ENCODE results near the gene AKAP13.
A peak's percentile ranks its signal among the peaks of the same experiment; 100 is the strongest.

Gene AKAP13

GRCh38 chr15:85475711-85476110 lies 95.3 kb downstream of the AKAP13 start:
- Histone ChIP-seq H3K36me3 (replicated peaks; ENCODE audit: low read depth, low read length) (no peaks in the 10 kb centered on the region), H3K4me3 (ENCODE audit: low read length) (peak overlapping the region; percentile 44; the same call in 1 of the 2 replicates), H3K27me3 (ENCODE audit: low read depth, low read length) (no peaks in the 10 kb centered on the region), H4K20me1 (ENCODE audit: insufficient read depth, low read length) (peaks cover 70% of the 10 kb centered on the region), H3K4me1 (ENCODE audit: low read length) (peaks cover 42% of the 10 kb centered on the region), H2AFZ (ENCODE audit: low read depth, low read length) (no peak overlapping the region), H3K9ac (ENCODE audit: low read length) (no peak overlapping the region), H3K9me3 (ENCODE audit: insufficient read depth, low read length) (no peaks in the 10 kb centered on the region), H3K27ac (ENCODE audit: low read length) (peak overlapping the region; percentile 14; the same call in 1 of the 2 replicates), H3K79me2 (ENCODE audit: low read length) (peaks cover 46% of the 10 kb centered on the region), H3K4me2 (ENCODE audit: low read length) (peak overlapping the region; percentile 74)
- TF ChIP-seq EZH2phosphoT487 (IDR thresholded peaks at IDR 0.05; ENCODE audit: low read depth) = no peak
- no peak for TF ChIP-seq CTCF (IDR thresholded peaks at IDR 0.05; ENCODE audit: low read depth, low read length)

- TF ChIP-seq CTCF (IDR thresholded peaks at IDR 0.05; ENCODE audit: low read depth, low read length) (no peak), EZH2phosphoT487 (IDR thresholded peaks at IDR 0.05; ENCODE audit: low read depth) (no peak)
- Histone ChIP-seq H3K27ac (ENCODE audit: low read length) (no peak overlapping the region), H3K27me3 (ENCODE audit: low read depth, low read length) (no peaks in the 10 kb centered on the region), H3K4me3 (ENCODE audit: low read length) (no peak overlapping the region), H3K79me2 (ENCODE audit: low read length) (peaks cover 43% of the 10 kb centered on the region), H3K4me1 (ENCODE audit: low read length) (peaks cover 52% of the 10 kb centered on the region), H4K20me1 (ENCODE audit: insufficient read depth, low read length) (peaks cover 72% of the 10 kb centered on the region), H3K9me3 (ENCODE audit: insufficient read depth, low read length) (no peaks in the 10 kb centered on the region), H2AFZ (ENCODE audit: low read depth, low read length) (no peak overlapping the region), H3K36me3 (replicated peaks; ENCODE audit: low read depth, low read length) (no peaks in the 10 kb centered on the region), H3K4me2 (ENCODE audit: low read length) (no peak overlapping the region), H3K9ac (ENCODE audit: low read length) (no peak overlapping the region)
Measured at GRCh38 chr15:85477061-85477460, 96.7 kb downstream of the AKAP13 start.

- no peak overlapping the region for H3K4me2 ChIP-seq (ENCODE audit: low read length)
- peaks cover 41% of the 10 kb centered on the region for H3K79me2 ChIP-seq (ENCODE audit: low read length)
Measured at GRCh38 chr15:85477730-85478129, 97.3 kb downstream of the AKAP13 start.

GRCh38 chr15:85479071-85479647 lies 98.8 kb downstream of the AKAP13 start:
- H4K20me1 ChIP-seq (ENCODE audit: insufficient read depth, low read length) = peaks cover 61% of the 10 kb centered on the region
- peaks cover 32% of the 10 kb centered on the region for H3K79me2 ChIP-seq (ENCODE audit: low read length)
- no peaks in the 10 kb centered on the region for H3K27me3 ChIP-seq (ENCODE audit: low read depth, low read length)
- H2AFZ ChIP-seq (ENCODE audit: low read depth, low read length) = no peak overlapping the region
- no peaks in the 10 kb centered on the region for H3K36me3 ChIP-seq (replicated peaks; ENCODE audit: low read depth, low read length)
- no peak overlapping the region for H3K27ac ChIP-seq (ENCODE audit: low read length)
- H3K4me1 ChIP-seq (ENCODE audit: low read length) = peaks cover 48% of the 10 kb centered on the region
- H3K9me3 ChIP-seq (ENCODE audit: insufficient read depth, low read length) = no peaks in the 10 kb centered on the region
- no peak overlapping the region for H3K9ac ChIP-seq (ENCODE audit: low read length)
- H3K4me2 ChIP-seq (ENCODE audit: low read length) = no peak overlapping the region
- H3K4me3 ChIP-seq (ENCODE audit: low read length) = no peak overlapping the region
- TF ChIP-seq CTCF (IDR thresholded peaks at IDR 0.05; ENCODE audit: low read depth, low read length) = no peak
- no peak for TF ChIP-seq EZH2phosphoT487 (IDR thresholded peaks at IDR 0.05; ENCODE audit: low read depth)

More at GRCh38 chr15:85477730-85478129, 97.3 kb downstream of the AKAP13 start:
- Histone ChIP-seq H2AFZ (ENCODE audit: low read depth, low read length) (no peak overlapping the region), H3K27ac (ENCODE audit: low read length) (no peak overlapping the region), H3K9me3 (ENCODE audit: insufficient read depth, low read length) (no peaks in the 10 kb centered on the region), H4K20me1 (ENCODE audit: insufficient read depth, low read length) (peaks cover 71% of the 10 kb centered on the region), H3K4me3 (ENCODE audit: low read length) (no peak overlapping the region), H3K27me3 (ENCODE audit: low read depth, low read length) (no peaks in the 10 kb centered on the region), H3K9ac (ENCODE audit: low read length) (no peak overlapping the region), H3K36me3 (replicated peaks; ENCODE audit: low read depth, low read length) (no peaks in the 10 kb centered on the region), H3K4me1 (ENCODE audit: low read length) (peaks cover 58% of the 10 kb centered on the region)
- no peak for TF ChIP-seq CTCF (IDR thresholded peaks at IDR 0.05; ENCODE audit: low read depth, low read length)
- no peak for TF ChIP-seq EZH2phosphoT487 (IDR thresholded peaks at IDR 0.05; ENCODE audit: low read depth)

Data from OCI-LY3 (cell line).